ENCODE measurements around the gene THAP4.
"Not testable (repeated sequence)": the region's sequence is repeated elsewhere in the genome, so short reads cannot be mapped to it uniquely, and the experiment has no call there.

THAP4 gene

DNA sequence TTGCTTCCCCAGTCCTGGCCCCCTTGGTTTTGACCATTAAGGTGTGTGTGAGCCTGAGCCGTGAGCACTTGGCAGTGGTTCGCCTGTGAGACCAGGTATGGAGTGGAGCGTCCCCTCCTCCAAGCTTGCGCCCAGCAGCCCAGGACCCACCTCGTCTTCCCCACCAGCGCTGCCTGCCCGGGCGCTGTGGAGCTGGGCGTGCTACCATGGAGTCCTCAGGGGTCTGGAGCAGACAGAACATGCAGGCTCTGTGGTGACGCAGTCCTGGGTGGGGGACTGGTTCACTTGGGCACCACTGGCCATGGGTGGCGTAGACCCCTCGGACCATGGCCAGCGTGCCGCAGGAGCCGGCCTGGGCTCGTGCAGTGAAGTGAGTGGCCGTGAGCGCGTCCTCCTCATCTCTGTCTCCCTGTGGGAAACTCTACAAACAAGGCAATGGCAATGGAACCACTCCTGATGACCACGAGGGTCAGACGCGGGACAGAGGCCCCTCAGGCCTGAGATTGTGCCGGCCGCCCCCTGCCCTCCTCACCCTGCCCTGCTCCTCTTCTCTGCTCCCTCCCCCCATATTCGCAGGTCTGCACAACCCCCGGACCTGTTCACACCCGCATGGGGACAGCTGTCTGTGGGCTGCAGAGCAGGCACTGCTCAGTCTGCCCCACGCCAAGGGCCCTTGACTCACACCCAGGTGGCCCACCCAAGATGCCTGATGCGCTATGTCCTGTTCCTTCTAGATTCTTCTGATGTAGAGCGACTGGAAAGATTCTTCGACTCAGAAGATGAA is 34.7 kb upstream of the THAP4 start:
- Histone ChIP-seq H3K4me1 (no peaks in the 10 kb centered on the region), H3K4me3 (no peak overlapping the region), H3K36me3 (replicated peaks) (peaks cover 32% of the 10 kb centered on the region), H3K9me3 (no peaks in the 10 kb centered on the region), H3K27me3 (ENCODE audit: low read depth) (no peaks in the 10 kb centered on the region)
- in situ Hi-C loops (cut with MboI; ENCODE audit: low sequenced_read_pairs): loop anchor here (25.0 kb wide), 1 partner anchor 809 kb away; the partner anchor contains the start of gene AGXT
- DNase-seq (ENCODE audit: low spot score in 2 of 2): no peak

DNA sequence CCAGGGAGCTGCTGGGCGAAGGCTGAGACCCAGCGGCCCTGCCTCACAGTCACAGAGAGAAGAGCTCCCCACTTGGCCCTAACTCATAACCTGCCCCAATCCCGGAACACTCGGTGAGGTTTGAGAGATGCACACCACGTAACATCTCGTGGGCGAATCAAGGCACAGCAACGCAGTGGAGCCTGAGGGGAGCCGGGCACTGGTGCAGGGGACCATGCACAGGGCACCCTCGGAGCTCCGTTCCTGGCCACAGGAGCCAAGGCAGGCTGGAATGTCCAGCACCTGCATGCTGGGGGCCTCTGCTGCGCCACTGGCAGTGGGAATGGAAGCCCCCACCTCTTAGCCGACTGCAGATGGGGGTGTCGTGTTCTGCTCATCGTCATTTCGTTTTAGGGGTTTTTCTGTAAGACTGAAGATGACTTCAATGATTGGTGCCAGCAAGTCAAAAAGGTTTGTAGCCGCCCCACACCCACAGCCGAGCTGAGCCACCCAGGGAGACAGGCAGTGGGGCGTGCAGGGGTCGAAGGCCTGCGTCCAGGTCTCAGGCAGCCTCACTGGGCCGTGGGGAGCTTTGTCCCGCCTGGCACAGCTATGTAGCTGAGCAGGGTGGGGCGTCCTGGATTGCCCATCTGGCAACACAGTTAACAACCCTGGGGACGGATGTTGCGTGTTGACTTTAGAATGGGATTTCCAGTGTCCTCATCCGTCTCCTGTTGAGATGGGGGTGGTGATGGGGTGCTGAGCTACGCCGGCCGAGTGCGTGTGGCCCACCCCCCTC is 33.6 kb upstream of the THAP4 start:
- Histone ChIP-seq H3K36me3 (replicated peaks) (peaks cover 22% of the 10 kb centered on the region), H3K9me3 (no peaks in the 10 kb centered on the region), H3K4me3 (no peak overlapping the region), H3K4me1 (no peaks in the 10 kb centered on the region), H3K27me3 (ENCODE audit: low read depth) (no peaks in the 10 kb centered on the region)
- in situ Hi-C loops (cut with MboI; ENCODE audit: low sequenced_read_pairs): loop anchor here (25.0 kb wide), 1 partner anchor 808 kb away; the partner anchor contains the start of gene AGXT
- no peak for DNase-seq (ENCODE audit: low spot score in 2 of 2)

DNA sequence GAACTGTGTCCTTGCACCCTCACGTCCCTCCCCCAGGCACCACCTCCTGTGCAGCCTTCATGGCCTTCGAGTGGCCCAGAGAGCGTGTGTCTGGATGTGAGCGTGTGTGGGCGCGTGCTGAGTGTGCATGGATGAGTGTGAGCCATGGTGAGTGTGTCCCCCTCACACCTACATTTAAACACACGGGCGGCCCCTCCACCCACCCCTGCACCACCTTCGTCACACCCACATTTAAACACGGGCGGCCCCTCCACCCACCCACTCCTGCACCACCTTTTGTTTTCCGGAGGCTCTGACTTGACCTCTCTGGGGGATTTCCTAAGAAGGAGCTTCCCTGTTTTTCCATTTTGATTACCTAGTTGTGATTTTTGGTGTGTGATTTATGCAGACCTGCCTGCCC is 31.9 kb upstream of the THAP4 start:
- Histone ChIP-seq H3K9me3 (no peaks in the 10 kb centered on the region), H3K4me1 (no peaks in the 10 kb centered on the region), H3K27me3 (ENCODE audit: low read depth) (no peaks in the 10 kb centered on the region), H3K4me3 (no peak overlapping the region), H3K36me3 (replicated peaks) (peaks cover 12% of the 10 kb centered on the region)
- DNase-seq (ENCODE audit: low spot score in 2 of 2): no peak
- in situ Hi-C loops (cut with MboI; ENCODE audit: low sequenced_read_pairs): loop anchor here (25.0 kb wide), 1 partner anchor 807 kb away; the partner anchor contains the start of gene AGXT

DNA sequence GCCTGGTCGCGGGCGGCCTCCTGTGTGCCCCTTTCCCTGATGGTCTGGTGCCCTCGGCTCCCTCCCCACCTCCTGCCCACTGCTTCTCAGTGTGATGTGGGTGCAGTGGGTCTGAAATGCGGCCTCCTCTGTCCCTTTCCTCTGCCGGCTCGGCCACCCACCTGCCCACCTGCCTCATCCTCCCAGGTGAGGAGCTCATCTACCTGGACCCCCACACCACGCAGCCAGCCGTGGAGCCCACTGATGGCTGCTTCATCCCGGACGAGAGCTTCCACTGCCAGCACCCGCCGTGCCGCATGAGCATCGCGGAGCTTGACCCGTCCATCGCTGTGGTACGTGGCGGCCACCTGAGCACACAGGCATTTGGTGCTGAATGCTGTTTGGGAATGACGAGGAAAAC is 31.4 kb upstream of the THAP4 start:
- in situ Hi-C loops (cut with MboI; ENCODE audit: low sequenced_read_pairs): loop anchor here (25.0 kb wide), 1 partner anchor 806 kb away; the partner anchor contains the start of gene AGXT
- Histone ChIP-seq H3K9me3 (no peaks in the 10 kb centered on the region), H3K4me3 (no peak overlapping the region), H3K27me3 (ENCODE audit: low read depth) (no peaks in the 10 kb centered on the region), H3K4me1 (no peaks in the 10 kb centered on the region), H3K36me3 (replicated peaks) (peaks cover 12% of the 10 kb centered on the region)
- DNase-seq (ENCODE audit: low spot score in 2 of 2): no peak

DNA sequence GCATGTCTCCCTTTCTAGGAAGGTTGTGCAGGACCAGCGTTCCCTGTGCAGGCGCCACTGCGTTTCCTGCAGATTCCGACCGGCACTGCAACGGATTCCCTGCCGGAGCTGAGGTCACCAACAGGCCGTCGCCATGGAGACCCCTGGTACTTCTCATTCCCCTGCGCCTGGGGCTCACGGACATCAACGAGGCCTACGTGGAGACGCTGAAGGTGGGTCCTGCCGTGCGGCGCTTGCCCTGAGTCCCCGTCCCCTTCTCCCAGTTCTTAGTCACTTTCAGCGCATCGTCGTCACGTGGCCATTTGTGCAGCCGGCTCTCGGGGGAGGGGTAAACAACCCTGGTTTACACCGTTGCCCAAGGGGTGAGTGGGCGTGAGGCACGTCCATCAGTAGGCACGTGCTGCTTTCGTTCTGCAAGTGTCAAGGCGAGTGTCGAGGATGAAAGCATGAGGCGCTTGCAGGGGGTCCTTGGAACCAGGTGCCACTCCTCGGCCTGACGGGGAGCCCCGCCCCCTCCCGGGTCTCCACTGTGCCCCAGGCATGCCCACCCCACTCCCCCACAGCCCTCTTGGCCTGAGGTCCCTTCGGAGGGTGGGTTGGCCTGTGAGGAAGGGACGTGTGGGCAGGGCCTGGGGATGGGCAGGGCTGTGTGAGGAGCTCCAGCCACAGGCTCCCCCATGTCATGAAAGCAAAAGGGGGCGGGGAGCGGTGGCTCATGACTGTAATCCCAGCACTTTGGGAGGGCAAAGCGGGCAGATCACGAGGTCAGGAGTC is 29.9 kb upstream of the THAP4 start:
- no peak for DNase-seq (ENCODE audit: low spot score in 2 of 2)
- Histone ChIP-seq H3K4me3 (no peak overlapping the region), H3K36me3 (replicated peaks) (peaks cover 12% of the 10 kb centered on the region), H3K27me3 (ENCODE audit: low read depth) (no peaks in the 10 kb centered on the region), H3K9me3 (no peaks in the 10 kb centered on the region), H3K4me1 (no peaks in the 10 kb centered on the region)
- in situ Hi-C loops (cut with MboI; ENCODE audit: low sequenced_read_pairs): loop anchor here (25.0 kb wide), 1 partner anchor 805 kb away; the partner anchor contains the start of gene AGXT

DNA sequence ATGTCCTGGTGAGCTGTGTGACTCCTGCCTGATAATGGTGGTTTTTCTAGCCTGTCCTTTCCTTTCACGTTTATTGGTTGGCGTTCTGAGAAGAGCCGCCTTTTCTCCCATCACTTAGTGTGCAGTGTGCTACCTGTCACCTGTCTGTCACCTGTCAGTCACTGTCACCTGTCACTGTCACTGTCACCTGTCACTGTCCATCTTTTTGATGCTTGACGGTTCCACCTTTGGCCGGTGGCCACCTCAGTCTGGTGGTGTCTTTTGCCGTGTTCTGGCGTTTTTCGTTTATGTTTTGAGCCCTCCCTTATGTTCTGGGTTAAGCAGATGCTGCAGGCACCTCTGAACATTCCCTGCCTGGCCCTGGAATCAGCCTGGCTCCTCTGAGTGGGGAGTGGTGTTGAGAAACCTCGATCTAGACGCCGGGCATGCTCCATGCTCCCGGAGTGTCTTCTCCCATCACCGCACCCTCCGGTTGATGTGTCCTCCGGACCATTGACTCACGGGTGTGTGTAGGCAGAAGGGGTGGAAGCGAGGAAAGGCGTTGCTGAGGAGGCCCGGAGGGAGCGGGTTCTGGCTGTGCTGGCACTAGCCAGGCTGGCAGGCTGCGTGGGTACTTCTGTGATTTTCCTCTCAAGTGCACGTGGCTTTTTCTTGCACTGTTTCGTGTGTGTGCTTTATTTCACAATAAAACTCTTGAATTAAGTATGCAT is 28.9 kb upstream of the THAP4 start:
- in situ Hi-C loops (cut with MboI; ENCODE audit: low sequenced_read_pairs): loop anchor here (25.0 kb wide), 1 partner anchor 804 kb away; the partner anchor contains the start of gene AGXT
- no peak overlapping the region for H3K4me3 ChIP-seq
- DNase-seq (ENCODE audit: low spot score in 2 of 2): no peak

DNA sequence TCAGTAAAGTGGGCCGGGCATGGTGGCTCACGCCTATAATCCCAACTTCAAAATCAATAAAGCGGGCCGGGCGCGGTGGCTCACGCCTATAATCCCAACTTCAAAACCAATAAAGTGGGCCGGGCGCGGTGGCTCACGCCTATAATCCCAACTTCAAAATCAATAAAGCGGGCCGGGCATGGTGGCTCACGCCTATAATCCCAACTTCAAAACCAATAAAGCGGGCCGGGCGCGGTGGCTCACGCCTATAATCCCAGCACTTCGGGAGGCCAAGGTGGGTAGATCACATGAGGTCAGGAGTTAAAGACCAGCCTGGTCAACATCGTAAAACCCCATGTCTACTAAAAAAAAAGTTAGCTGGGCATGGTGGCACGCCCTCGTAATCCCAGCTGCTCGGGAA is 25.8 kb upstream of the THAP4 start:
- H3K4me3 ChIP-seq; H3K9me3 ChIP-seq; DNase-seq (ENCODE audit: low spot score in 2 of 2); H3K27me3 ChIP-seq (ENCODE audit: low read depth); H3K4me1 ChIP-seq: not testable (repeated sequence)
- in situ Hi-C loops (cut with MboI; ENCODE audit: low sequenced_read_pairs): loop anchor here (25.0 kb wide), 1 partner anchor 800 kb away; the partner anchor contains the start of gene AGXT
- H3K36me3 ChIP-seq (replicated peaks): peaks cover 27% of the 10 kb centered on the region

More for the DNA sequence above, 28.9 kb upstream of the THAP4 start:
- Histone ChIP-seq H3K27me3 (ENCODE audit: low read depth) (no peaks in the 10 kb centered on the region), H3K4me1 (no peaks in the 10 kb centered on the region), H3K36me3 (replicated peaks) (peaks cover 12% of the 10 kb centered on the region), H3K9me3 (no peaks in the 10 kb centered on the region)

DNA sequence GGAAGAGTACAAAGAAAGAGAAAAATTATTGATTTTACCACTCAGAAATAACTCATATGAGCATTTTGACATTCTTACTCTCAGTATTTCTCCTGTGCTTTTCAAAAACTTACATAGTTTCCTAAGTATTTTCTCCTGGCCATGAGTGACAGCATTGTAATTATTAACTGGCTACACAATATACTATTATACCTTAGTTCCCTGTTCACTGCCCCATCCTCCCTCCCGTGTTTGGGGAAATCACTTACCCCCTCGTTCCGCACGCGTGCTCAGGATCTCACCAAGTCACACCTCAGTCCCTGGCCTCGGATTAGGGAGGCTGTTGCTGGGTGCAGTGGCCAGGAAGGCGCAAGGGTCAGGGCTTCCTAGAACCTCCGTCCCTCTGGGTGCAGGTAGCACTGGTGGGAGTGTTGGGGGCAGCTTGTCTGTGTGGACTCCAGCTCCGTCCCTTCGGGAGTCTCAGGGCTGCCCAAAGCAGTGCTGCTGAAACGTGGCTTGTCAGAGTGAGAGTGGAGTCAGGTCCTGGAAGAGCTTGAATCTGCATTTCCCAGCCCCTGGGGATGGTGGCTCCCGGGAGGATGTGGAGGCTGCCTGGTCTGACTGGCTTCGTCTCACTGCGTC is 23.7 kb upstream of the THAP4 start:
- H3K4me1 ChIP-seq: no peaks in the 10 kb centered on the region
- no peaks in the 10 kb centered on the region for H3K27me3 ChIP-seq (ENCODE audit: low read depth)
- H3K36me3 ChIP-seq (replicated peaks): peaks cover 26% of the 10 kb centered on the region
- DNase-seq (ENCODE audit: low spot score in 2 of 2): no peak
- no peak overlapping the region for H3K4me3 ChIP-seq
- no peaks in the 10 kb centered on the region for H3K9me3 ChIP-seq
- in situ Hi-C loops (cut with MboI; ENCODE audit: low sequenced_read_pairs): loop anchor here (25.0 kb wide), 1 partner anchor 798 kb away; the partner anchor contains the start of gene AGXT

DNA sequence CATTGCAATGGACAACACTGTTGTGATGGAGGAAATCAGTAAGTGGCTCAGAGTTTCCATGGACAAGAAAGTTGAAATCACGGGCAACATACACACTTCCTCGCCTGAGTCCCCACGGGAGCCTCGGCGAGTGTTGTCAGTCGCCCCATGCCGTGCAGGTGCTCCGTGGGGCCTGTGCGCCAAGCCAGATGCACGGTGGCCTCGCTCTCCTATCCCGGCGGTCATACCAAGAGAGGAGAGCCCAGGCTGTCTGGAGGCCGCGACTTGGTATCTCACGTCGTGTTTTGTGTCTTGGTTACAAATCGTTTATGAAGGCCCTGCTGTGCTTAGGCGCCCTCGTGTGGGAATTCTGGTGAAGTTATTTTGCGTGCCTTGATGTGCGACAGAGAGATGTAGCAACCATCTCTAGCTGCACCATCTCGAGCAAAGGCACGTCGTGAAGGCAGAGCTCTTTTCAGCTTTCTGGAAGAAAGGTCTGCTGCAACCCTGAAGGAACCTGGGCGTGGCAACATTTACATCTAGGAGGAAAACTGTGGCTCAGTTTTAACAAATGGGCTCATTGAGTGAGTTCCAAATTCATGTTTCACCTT is 22.3 kb upstream of the THAP4 start:
- peaks cover 37% of the 10 kb centered on the region for H3K36me3 ChIP-seq (replicated peaks)

DNA sequence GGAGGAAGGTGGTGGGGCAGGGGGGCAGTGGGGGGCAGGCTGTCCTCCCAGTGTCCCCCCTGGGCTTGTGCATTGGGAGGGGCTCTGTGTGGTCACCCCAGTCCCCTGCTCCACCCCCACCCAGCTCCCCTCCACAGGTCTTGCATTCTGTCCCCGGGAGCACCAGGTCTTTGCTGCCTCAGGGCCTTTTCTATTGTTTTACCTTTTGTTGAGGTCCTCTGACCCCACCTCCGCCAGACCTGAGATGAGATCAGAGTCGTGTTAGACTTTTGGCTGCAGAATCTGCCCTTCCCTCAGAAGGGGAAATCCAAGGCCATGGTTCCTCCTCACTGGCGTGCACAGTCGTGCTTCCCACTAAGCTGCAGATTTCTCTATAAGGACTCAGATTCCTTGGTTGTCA is 21.3 kb upstream of the THAP4 start:
- H3K4me3 ChIP-seq: no peak overlapping the region
- in situ Hi-C loops (cut with MboI; ENCODE audit: low sequenced_read_pairs): loop anchor here (25.0 kb wide), 1 partner anchor 796 kb away; the partner anchor contains the start of gene AGXT
- no peaks in the 10 kb centered on the region for H3K9me3 ChIP-seq
- no peaks in the 10 kb centered on the region for H3K27me3 ChIP-seq (ENCODE audit: low read depth)
- DNase-seq (ENCODE audit: low spot score in 2 of 2): no peak
- peaks cover 37% of the 10 kb centered on the region for H3K36me3 ChIP-seq (replicated peaks)
- no peaks in the 10 kb centered on the region for H3K4me1 ChIP-seq

More for the DNA sequence above, 22.3 kb upstream of the THAP4 start:
- in situ Hi-C loops (cut with MboI; ENCODE audit: low sequenced_read_pairs): loop anchor here (25.0 kb wide), 1 partner anchor 797 kb away; the partner anchor contains the start of gene AGXT
- H3K9me3 ChIP-seq: no peaks in the 10 kb centered on the region
- H3K27me3 ChIP-seq (ENCODE audit: low read depth): no peaks in the 10 kb centered on the region
- no peak overlapping the region for H3K4me3 ChIP-seq
- no peaks in the 10 kb centered on the region for H3K4me1 ChIP-seq
- peak; percentile 56 to 74 for DNase-seq (ENCODE audit: low spot score in 2 of 2)

DNA sequence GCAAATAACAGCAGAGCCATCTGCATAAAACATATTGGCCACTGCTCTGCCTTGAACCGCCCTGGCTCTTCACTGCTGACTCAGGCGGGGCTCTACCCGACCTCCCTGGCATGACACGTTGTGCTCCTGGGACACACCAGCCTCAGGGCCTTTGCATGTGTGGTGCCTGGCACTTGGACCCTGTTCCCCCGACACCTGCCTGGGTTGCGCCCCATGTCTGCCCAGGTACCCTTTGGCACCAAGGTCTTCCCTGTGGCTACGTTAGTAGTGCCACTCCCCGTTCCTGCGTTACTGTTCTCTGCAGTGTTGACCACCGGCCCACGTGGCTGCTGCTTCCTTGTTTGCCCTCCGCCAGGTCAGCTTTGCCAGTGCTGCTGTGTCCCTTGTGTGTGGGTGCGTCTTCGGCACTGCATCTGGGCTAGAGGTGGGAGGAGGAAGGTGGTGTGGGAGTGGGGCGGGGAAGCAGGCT is 20.9 kb upstream of the THAP4 start:
- H3K9me3 ChIP-seq: no peaks in the 10 kb centered on the region
- no peak for DNase-seq (ENCODE audit: low spot score in 2 of 2)
- H3K4me1 ChIP-seq: no peaks in the 10 kb centered on the region
- peaks cover 42% of the 10 kb centered on the region for H3K36me3 ChIP-seq (replicated peaks)
- in situ Hi-C loops (cut with MboI; ENCODE audit: low sequenced_read_pairs): loop anchor here (25.0 kb wide), 1 partner anchor 796 kb away; the partner anchor contains the start of gene AGXT
- no peaks in the 10 kb centered on the region for H3K27me3 ChIP-seq (ENCODE audit: low read depth)
- H3K4me3 ChIP-seq: no peak overlapping the region

DNA sequence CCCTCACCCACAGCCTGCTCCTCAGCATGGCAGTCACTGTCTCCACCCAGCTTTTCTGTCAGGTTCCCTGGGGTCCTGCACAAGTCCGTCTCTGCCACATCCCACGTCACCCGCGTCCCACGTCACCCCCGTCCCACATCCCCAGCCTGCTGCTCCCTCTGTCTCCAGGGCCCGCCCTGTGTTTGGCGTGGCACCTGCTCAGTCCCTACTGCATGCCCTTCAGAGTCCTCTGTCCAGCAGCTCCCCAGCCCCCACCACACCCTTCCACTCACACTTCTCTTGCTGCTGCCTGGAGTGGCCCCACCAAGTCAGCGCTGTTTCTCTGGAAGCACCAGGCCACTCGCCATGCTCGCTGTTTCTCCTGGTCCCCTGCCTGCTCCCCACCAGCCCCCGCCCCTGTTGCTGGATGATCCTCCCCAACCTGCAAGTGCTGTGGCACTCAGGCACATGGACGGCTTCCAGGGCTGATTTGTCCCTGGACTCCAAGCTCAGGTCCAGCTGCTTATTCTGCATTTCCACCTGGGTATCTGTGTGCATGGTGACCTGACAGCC is 19.3 kb upstream of the THAP4 start:
- in situ Hi-C loops (cut with MboI; ENCODE audit: low sequenced_read_pairs): loop anchor here (25.0 kb wide), 1 partner anchor 794 kb away; the partner anchor contains the start of gene AGXT
- DNase-seq (ENCODE audit: low spot score in 2 of 2): no peak
- Histone ChIP-seq H3K4me1 (no peaks in the 10 kb centered on the region), H3K36me3 (replicated peaks) (peaks cover 57% of the 10 kb centered on the region), H3K4me3 (no peak overlapping the region), H3K9me3 (no peaks in the 10 kb centered on the region), H3K27me3 (ENCODE audit: low read depth) (no peaks in the 10 kb centered on the region)
